GM12878 (cell line): Measurements from ENCODE around the gene MGAT4B. TPM values are rescaled to one million over a fixed set of nuclear protein-coding genes. Genes with fewer than 3 reads are reported as not detected.
A peak's percentile ranks its signal among the peaks of the same experiment; 100 is the strongest.

ENCODE experiments used
- CBFB ChIP-seq: IDR thresholded peaks from 2 replicates; pipeline ENCODE4 v1.6.1; 2016; ENCODE audit warnings: antibody characterized with exemption, low read depth
- E2F8 ChIP-seq: fragments of 450-650 bp; IDR thresholded peaks from 2 replicates; pipeline ENCODE4 v1.6.1; 2018; ENCODE audit warnings: mild to moderate bottlenecking, low read depth, moderate library complexity; ENCODE audit not compliant: partially characterized antibody
- GABPA ChIP-seq: IDR thresholded peaks from 2 replicates; pipeline ENCODE4 v1.6.1; 2014; ENCODE audit warnings: antibody characterized with exemption, low read depth, mild to moderate bottlenecking, inconsistent platforms
- HDGF ChIP-seq: fragments of 450-650 bp; IDR thresholded peaks from 2 replicates; pipeline ENCODE4 v1.6.1; 2016; ENCODE audit warnings: antibody characterized with exemption
- IKZF2 ChIP-seq, 2 experiments: fragments of 450-650 bp; IDR thresholded peaks; 2 replicates each; pipeline ENCODE4 v1.6.1; 2017; ENCODE audit warnings: mild to moderate bottlenecking in 2 of 2, moderate library complexity in 2 of 2
- KLF5 ChIP-seq: fragments of 450-650 bp; IDR thresholded peaks from 2 replicates; pipeline ENCODE4 v1.6.1; 2014; ENCODE audit warnings: mild to moderate bottlenecking; ENCODE audit not compliant: partially characterized antibody
- MYB ChIP-seq: fragments of 150-350 bp; IDR thresholded peaks from 2 replicates; pipeline ENCODE4 v1.6.1; 2014; ENCODE audit warnings: mild to moderate bottlenecking, low read depth, low read length, borderline replicate concordance
- NFYB ChIP-seq: IDR thresholded peaks from 2 replicates; pipeline ENCODE4 v1.6.1; 2011; ENCODE audit warnings: low read depth, mild to moderate bottlenecking, low read length, improper control_type of control experiment, moderate library complexity; ENCODE audit not compliant: insufficient read depth
- PAX5 ChIP-seq: IDR thresholded peaks from 2 replicates; pipeline ENCODE4 v1.6.1; 2011; ENCODE audit warnings: low read depth, low read length, borderline replicate concordance
- RCOR1 ChIP-seq: conservative IDR thresholded peaks from 2 replicates; pipeline ENCODE4 v1.6.1; 2012; ENCODE audit warnings: low read depth, low read length, improper control_type of control experiment
- RELB ChIP-seq: fragments of 450-650 bp; IDR thresholded peaks from 2 replicates; pipeline ENCODE4 v1.6.1; 2017; ENCODE audit warnings: low read depth, mild to moderate bottlenecking, moderate library complexity
- SPI1 ChIP-seq: IDR thresholded peaks from 2 replicates; pipeline ENCODE4 v1.6.1; 2011; ENCODE audit warnings: low read depth, mild to moderate bottlenecking, low read length, moderate library complexity, borderline replicate concordance; ENCODE audit not compliant: insufficient read depth
- SRF ChIP-seq, 2 experiments: IDR thresholded peaks; 2 replicates each; pipeline ENCODE4 v1.6.1; 2011; ENCODE audit warnings: low read depth in 2 of 2, low read length in 2 of 2, mild to moderate bottlenecking in 1 of 2, moderate library complexity in 1 of 2
- SUZ12 ChIP-seq: fragments of 200-600 bp; sonication (generic); IDR thresholded peaks from one replicate; pipeline ENCODE4 v1.6.1; 2018; ENCODE audit warnings: antibody characterized with exemption, mild to moderate bottlenecking; ENCODE audit not compliant: unreplicated experiment
- TARDBP ChIP-seq: IDR thresholded peaks from 2 replicates; pipeline ENCODE4 v1.6.1; 2016; ENCODE audit warnings: borderline replicate concordance
- ZBTB4 ChIP-seq: fragments of 450-650 bp; formaldehyde crosslinking; IDR thresholded peaks from 2 replicates; pipeline ENCODE4 v1.4.0; 2022; ENCODE audit warnings: mild to moderate bottlenecking, moderate library complexity
- ZNF217 ChIP-seq: fragments of 450-650 bp; IDR thresholded peaks from 2 replicates; pipeline ENCODE4 v1.6.1; 2017; ENCODE audit warnings: antibody characterized with exemption, mild to moderate bottlenecking
- ZNF24 ChIP-seq: fragments of 450-650 bp; IDR thresholded peaks from 2 replicates; pipeline ENCODE4 v1.6.1; 2017; ENCODE audit warnings: antibody characterized with exemption, mild to moderate bottlenecking
- ZNF384 ChIP-seq: IDR thresholded peaks from 2 replicates; pipeline ENCODE4 v1.6.1; 2012; ENCODE audit warnings: low read depth, mild to moderate bottlenecking, low read length, improper control_type of control experiment, borderline replicate concordance
- polyA plus RNA-seq, 11 experiments: library from polyadenylated mRNA; depleted of rRNA in 4 of 11; unstranded in 6 of 11; stranded (reverse) in 5 of 11; fragments of >200 nt; fragmentation: Nextera tagmentation in 4 of 11; fragmentation: Illumina TruSeq in 1 of 11; extraction: Ambion mirVana in 4 of 11; extraction: Trizol in 1 of 11; gene quantifications; 1 replicate in 1 of 11; 2 replicates in 10 of 11; pipeline versions ENCODE4 v1.2.1 to v1.2.3, GENCODE V29; 2011 to 2016; ENCODE audit warnings: inconsistent platforms in 2 of 11, missing spikeins in 2 of 11, low read depth in 1 of 11
- total RNA-seq, 4 experiments: library from RNA; depleted of rRNA in 3 of 4; stranded (reverse); fragments of >200 nt in 3 of 4; fragmentation: Illumina TruSeq in 1 of 4; extraction: Trizol in 1 of 4; gene quantifications; 2 replicates each; pipeline versions ENCODE4 v1.2.1 to v1.2.3, GENCODE V29; 2013 to 2021
- TF ChIP-seq, protein P1 (sequence below): IDR thresholded peaks from 2 replicates; pipeline ENCODE4 v1.6.1; 2011; ENCODE audit warnings: low read depth, low read length, improper control_type of control experiment, borderline replicate concordance
- TF ChIP-seq, protein P2 (sequence below): IDR thresholded peaks from 2 replicates; pipeline ENCODE4 v1.6.1; 2011; ENCODE audit warnings: mild to moderate bottlenecking, low read depth, low read length, moderate library complexity; ENCODE audit not compliant: insufficient replicate concordance

Gene MGAT4B
- total and polyA plus RNA-seq, 10 of the 15 experiments (the other 5 are each of a cell fraction or from before 2014, with no cell fraction given): 0.60 to 82.5 (median 34.4) TPM; not detected in 1

- 0 out of 2 replicates have a peak, but pooled peaks have one; percentile 2 for TF ChIP-seq SPI1
- TF ChIP-seq HDGF: peak; percentile 95
- TF ChIP-seq PAX5: peak; percentile 94
- no peak for TF ChIP-seq SUZ12
- TF ChIP-seq TARDBP: peak; percentile 34; the same call in 1 of the 2 replicates
- no peak for TF ChIP-seq ZBTB4 (CRISPR knock-in tag)
- no peak for TF ChIP-seq NFYB
- peak; percentile 21; the same call in 1 of the 2 replicates for TF ChIP-seq CBFB
- TF ChIP-seq, protein P1, sequence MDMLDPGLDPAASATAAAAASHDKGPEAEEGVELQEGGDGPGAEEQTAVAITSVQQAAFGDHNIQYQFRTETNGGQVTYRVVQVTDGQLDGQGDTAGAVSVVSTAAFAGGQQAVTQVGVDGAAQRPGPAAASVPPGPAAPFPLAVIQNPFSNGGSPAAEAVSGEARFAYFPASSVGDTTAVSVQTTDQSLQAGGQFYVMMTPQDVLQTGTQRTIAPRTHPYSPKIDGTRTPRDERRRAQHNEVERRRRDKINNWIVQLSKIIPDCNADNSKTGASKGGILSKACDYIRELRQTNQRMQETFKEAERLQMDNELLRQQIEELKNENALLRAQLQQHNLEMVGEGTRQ: peak; percentile 82
- TF ChIP-seq ZNF24: no peak
- TF ChIP-seq E2F8: no peak
- no peak for TF ChIP-seq SRF (IDR thresholded peaks at IDR 0.05; ENCODE audit: low read depth in 2 of 2, low read length in 2 of 2)
- peak; percentile 50 for TF ChIP-seq KLF5
- peak; percentile 85 for TF ChIP-seq RELB
- peak; percentile 33 to 50; a peak in 3 of 4 replicates for TF ChIP-seq IKZF2 (IDR thresholded peaks at IDR 0.05)
- 0 out of 2 replicates have a peak, but pooled peaks have one; percentile 19 for TF ChIP-seq ZNF217
- TF ChIP-seq GABPA: no peak
- TF ChIP-seq, protein P2, sequence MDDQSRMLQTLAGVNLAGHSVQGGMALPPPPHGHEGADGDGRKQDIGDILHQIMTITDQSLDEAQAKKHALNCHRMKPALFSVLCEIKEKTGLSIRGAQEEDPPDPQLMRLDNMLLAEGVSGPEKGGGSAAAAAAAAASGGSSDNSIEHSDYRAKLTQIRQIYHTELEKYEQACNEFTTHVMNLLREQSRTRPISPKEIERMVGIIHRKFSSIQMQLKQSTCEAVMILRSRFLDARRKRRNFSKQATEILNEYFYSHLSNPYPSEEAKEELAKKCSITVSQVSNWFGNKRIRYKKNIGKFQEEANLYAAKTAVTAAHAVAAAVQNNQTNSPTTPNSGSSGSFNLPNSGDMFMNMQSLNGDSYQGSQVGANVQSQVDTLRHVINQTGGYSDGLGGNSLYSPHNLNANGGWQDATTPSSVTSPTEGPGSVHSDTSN: no peak
- no peak for TF ChIP-seq ZNF384
- TF ChIP-seq RCOR1: no peak
- no peak for TF ChIP-seq MYB
These were observed 12.2 kb upstream of the MGAT4B start (continued) for GRCh38 chr5:179818746-179819295.
